GM21737 (cell line): Measurements from ENCODE around the gene AKTIP.
A peak's percentile ranks its signal among the peaks of the same experiment; 100 is the strongest.
"Not testable (repeated sequence)": the region's sequence is repeated elsewhere in the genome, so short reads cannot be mapped to it uniquely, and the experiment has no call there.

Experiments used
- ATAC-seq: cut with Tn5 transposase; IDR thresholded peaks from one replicate; pipeline ENCODE4 v1.9.1; 2021; ENCODE audit warnings: mild to moderate bottlenecking, moderate library complexity; ENCODE audit not compliant: unreplicated experiment

AKTIP gene

GRCh38 chr16:53517851-53518250 is 14.8 kb upstream of the AKTIP start:
- no peak for ATAC-seq

- ATAC-seq: no peak
Measured at GRCh38 chr16:53515811-53516210, 12.8 kb upstream of the AKTIP start.

GRCh38 chr16:53515259-53515658 is 12.2 kb upstream of the AKTIP start:
- ATAC-seq: no peak

- not testable (repeated sequence) for ATAC-seq
Measured at GRCh38 chr16:53512795-53513194, 9.8 kb upstream of the AKTIP start.

- ATAC-seq: no peak
Measured at GRCh38 chr16:53511403-53512280, 8.6 kb upstream of the AKTIP start.

- ATAC-seq: no peak
Measured at GRCh38 chr16:53511084-53511402, 8.0 kb upstream of the AKTIP start.

- no peak for ATAC-seq
Measured at GRCh38 chr16:53510704-53511070, 7.7 kb upstream of the AKTIP start.

GRCh38 chr16:53509906-53510703 is 7.1 kb upstream of the AKTIP start:
- ATAC-seq: no peak

- no peak for ATAC-seq
Measured at GRCh38 chr16:53507464-53508179, 4.6 kb upstream of the AKTIP start.

GRCh38 chr16:53506254-53506653 is 3.2 kb upstream of the AKTIP start:
- ATAC-seq: no peak

- ATAC-seq: no peak
Measured at GRCh38 chr16:53504665-53505064, 1.7 kb upstream of the AKTIP start.

- ATAC-seq: no peak
Measured at GRCh38 chr16:53503991-53504663, 1.1 kb upstream of the AKTIP start.

- peak; percentile 94 for ATAC-seq
Measured at GRCh38 chr16:53503270-53503923, 388 bp upstream of the AKTIP start.

GRCh38 chr16:53501216-53501859 is 1.7 kb downstream of the AKTIP start:
- no peak for ATAC-seq

- ATAC-seq: no peak
Measured at GRCh38 chr16:53498984-53499383, 4.0 kb downstream of the AKTIP start.

GRCh38 chr16:53495325-53495724 is 7.7 kb downstream of the AKTIP start:
- ATAC-seq: no peak

GRCh38 chr16:53494636-53495035 is 8.4 kb downstream of the AKTIP start:
- no peak for ATAC-seq

GRCh38 chr16:53492503-53492902 is 10.5 kb downstream of the AKTIP start:
- no peak for ATAC-seq

- no peak for ATAC-seq
Measured at GRCh38 chr16:53489755-53490154, 13.3 kb downstream of the AKTIP start.

GRCh38 chr16:53486230-53486629 is 16.8 kb downstream of the AKTIP start:
- no peak for ATAC-seq
